Esophagus squamous epithelium (tissue), 4 donors: Measurements from ENCODE around the gene GNG14.

Source experiments
- POLR2A ChIP-seq, 4 donors: fragments of 450-650 bp; IDR thresholded peaks; one replicate each; pipeline ENCODE4 v1.6.1; 2017; ENCODE audit warnings: antibody characterized with exemption in 4 of 4, mild to moderate bottlenecking in 4 of 4, moderate library complexity in 3 of 4
- TF ChIP-seq, protein P1 (sequence below), 6 experiments: fragments of 450-650 bp in 4 of 6; fragments of 200-600 bp in 2 of 6; sonication (generic) in 2 of 6; IDR thresholded peaks; one replicate each; pipeline ENCODE4 v1.5.1; 2016 to 2019; ENCODE audit warnings: antibody characterized with exemption in 6 of 6, mild to moderate bottlenecking in 4 of 6, moderate library complexity in 4 of 6

GRCh38 chr19:12681074-12681987 lies 6.5 kb upstream of the GNG14 start, which contains the start of gene DHPS:
- TF ChIP-seq, protein P1, sequence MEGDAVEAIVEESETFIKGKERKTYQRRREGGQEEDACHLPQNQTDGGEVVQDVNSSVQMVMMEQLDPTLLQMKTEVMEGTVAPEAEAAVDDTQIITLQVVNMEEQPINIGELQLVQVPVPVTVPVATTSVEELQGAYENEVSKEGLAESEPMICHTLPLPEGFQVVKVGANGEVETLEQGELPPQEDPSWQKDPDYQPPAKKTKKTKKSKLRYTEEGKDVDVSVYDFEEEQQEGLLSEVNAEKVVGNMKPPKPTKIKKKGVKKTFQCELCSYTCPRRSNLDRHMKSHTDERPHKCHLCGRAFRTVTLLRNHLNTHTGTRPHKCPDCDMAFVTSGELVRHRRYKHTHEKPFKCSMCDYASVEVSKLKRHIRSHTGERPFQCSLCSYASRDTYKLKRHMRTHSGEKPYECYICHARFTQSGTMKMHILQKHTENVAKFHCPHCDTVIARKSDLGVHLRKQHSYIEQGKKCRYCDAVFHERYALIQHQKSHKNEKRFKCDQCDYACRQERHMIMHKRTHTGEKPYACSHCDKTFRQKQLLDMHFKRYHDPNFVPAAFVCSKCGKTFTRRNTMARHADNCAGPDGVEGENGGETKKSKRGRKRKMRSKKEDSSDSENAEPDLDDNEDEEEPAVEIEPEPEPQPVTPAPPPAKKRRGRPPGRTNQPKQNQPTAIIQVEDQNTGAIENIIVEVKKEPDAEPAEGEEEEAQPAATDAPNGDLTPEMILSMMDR (IDR thresholded peaks at IDR 0.05): peak in 2 of 6 experiments; percentile 9 to 16
- peak in 2 of 4 donors; percentile 55 to 58 for TF ChIP-seq POLR2A (IDR thresholded peaks at IDR 0.05)
